Measurements from ENCODE around the gene CLDN8. TPM values are rescaled to one million over a fixed set of nuclear protein-coding genes. Genes with fewer than 3 reads are reported as not detected.

CLDN8 gene
- polyA plus RNA-seq, 1 of the 3 experiments (the other 2 are of a cell fraction): not detected

- no peak for TF ChIP-seq EP300 (IDR thresholded peaks at IDR 0.05; ENCODE audit: borderline replicate concordance in 1 of 2, low read depth in 1 of 2, low read length in 1 of 2)
Measured at GRCh38 chr21:30209601-30210000, 6.3 kb downstream of the CLDN8 start (continued).

- ChIA-PET CTCF (no interaction called here), POLR2A (no interaction called here)
- DNase-seq: no peak
- Histone ChIP-seq H4K20me1 (ENCODE audit: insufficient read depth) (no peaks in the 10 kb centered on the region), H3K4me3 (ENCODE audit: low read depth in 2 of 2, low read length in 1 of 2) (no peak overlapping the region), H3K9me2 (no peaks in the 10 kb centered on the region), H3K4me1 (ENCODE audit: control insufficient read depth in 1 of 2, insufficient read depth in 2 of 2, low read depth in 1 of 2, low read length in 1 of 2) (no peaks in the 10 kb centered on the region), H3K27me3 (ENCODE audit: insufficient read depth) (no peaks in the 10 kb centered on the region), H2AFZ (ENCODE audit: low read depth) (peak overlapping the region; percentile 79; the same call in 1 of the 2 replicates), H3K36me3 (replicated peaks in 1 of 2; ENCODE audit: control insufficient read depth in 1 of 2, insufficient read depth in 2 of 2, low read length in 1 of 2) (no peaks in the 10 kb centered on the region), H3K9ac (0 out of 2 replicates have a peak overlapping the region, but pooled peaks have one; percentile 8), H3K79me2 (ENCODE audit: insufficient read depth) (no peaks in the 10 kb centered on the region), H3K9me3 (no peaks in the 10 kb centered on the region), H3K4me2 (peak overlapping the region; percentile 66), H3K27ac (ENCODE audit: low read depth in 2 of 2, low read length in 1 of 2) (peak overlapping the region in 1 of 2 experiments; percentile 30; a peak in 1 of 4 replicates), H3F3A (replicated peaks; ENCODE audit: insufficient read depth) (no peaks in the 10 kb centered on the region)
- 8% methylated on average over 1 of the region's 1 CpG for WGBS (ENCODE audit: low lambda C conversion rate)
- no peak for TF ChIP-seq JUND (IDR thresholded peaks at IDR 0.05)
- TF ChIP-seq FOXM1 (IDR thresholded peaks at IDR 0.05; ENCODE audit: low read depth): no peak
- no peak for TF ChIP-seq FOSL2 (IDR thresholded peaks at IDR 0.05; ENCODE audit: borderline replicate concordance, low read depth)
- TF ChIP-seq MEF2A (IDR thresholded peaks at IDR 0.05; ENCODE audit: borderline replicate concordance, low read depth): no peak
- TF ChIP-seq MAX (IDR thresholded peaks at IDR 0.05; ENCODE audit: low read depth): no peak
- TF ChIP-seq SMC3 (IDR thresholded peaks at IDR 0.05; ENCODE audit: low read depth, low read length): no peak
- no peak for TF ChIP-seq ELF1 (IDR thresholded peaks at IDR 0.05)
- no peak for TF ChIP-seq NFIC (IDR thresholded peaks at IDR 0.05; ENCODE audit: borderline replicate concordance)
- no peak for TF ChIP-seq FOXJ3 (CRISPR knock-in tag; IDR thresholded peaks at IDR 0.05)
- no peak for TF ChIP-seq GATA2 (CRISPR knock-in tag; IDR thresholded peaks at IDR 0.05)
- no peak for TF ChIP-seq EZH2phosphoT487 (IDR thresholded peaks at IDR 0.05; ENCODE audit: borderline replicate concordance, low read depth)
Measured at GRCh38 chr21:30207252-30207579, 8.7 kb downstream of the CLDN8 start.

- 0 out of 2 replicates have a peak overlapping the region, but pooled peaks have one; percentile 8 for H3K9ac ChIP-seq
- TF ChIP-seq MEF2A (IDR thresholded peaks at IDR 0.05; ENCODE audit: borderline replicate concordance, low read depth) (peak; percentile 46; the same call in 1 of the 2 replicates), SMC3 (IDR thresholded peaks at IDR 0.05; ENCODE audit: low read depth, low read length) (no peak), REST (IDR thresholded peaks at IDR 0.05; ENCODE audit: low read depth, low read length) (no peak)
- H3K4me2 ChIP-seq: peak overlapping the region; percentile 66
- CTCF ChIA-PET: no interaction called here
- no peak for DNase-seq
- 0 out of 4 replicates have a peak overlapping the region, but pooled peaks of 1 of the 2 experiments have one; percentile 20 for H3K4me3 ChIP-seq (ENCODE audit: low read depth in 2 of 2, low read length in 1 of 2)
- H3K79me2 ChIP-seq (ENCODE audit: insufficient read depth): no peaks in the 10 kb centered on the region
- peak overlapping the region; percentile 79; the same call in 1 of the 2 replicates for H2AFZ ChIP-seq (ENCODE audit: low read depth)
- H3K9me2 ChIP-seq: no peaks in the 10 kb centered on the region
- POLR2A ChIA-PET: no interaction called here
- no peaks in the 10 kb centered on the region for H3F3A ChIP-seq (replicated peaks; ENCODE audit: insufficient read depth)
- no peaks in the 10 kb centered on the region for H3K36me3 ChIP-seq (replicated peaks in 1 of 2; ENCODE audit: control insufficient read depth in 1 of 2, insufficient read depth in 2 of 2, low read length in 1 of 2)
- no peaks in the 10 kb centered on the region for H3K4me1 ChIP-seq (ENCODE audit: control insufficient read depth in 1 of 2, insufficient read depth in 2 of 2, low read depth in 1 of 2, low read length in 1 of 2)
- no peaks in the 10 kb centered on the region for H4K20me1 ChIP-seq (ENCODE audit: insufficient read depth)
- 7% methylated on average over 7 of the region's 7 CpGs for WGBS (ENCODE audit: low lambda C conversion rate)
- no peaks in the 10 kb centered on the region for H3K27me3 ChIP-seq (ENCODE audit: insufficient read depth)
- no peaks in the 10 kb centered on the region for H3K9me3 ChIP-seq
- peak overlapping the region in 1 of 2 experiments; percentile 30; a peak in 1 of 4 replicates for H3K27ac ChIP-seq (ENCODE audit: low read depth in 2 of 2, low read length in 1 of 2)
Measured at GRCh38 chr21:30206551-30207251, 9.2 kb downstream of the CLDN8 start.

Measured in SK-N-SH (cell line).